Measurements from ENCODE around the gene SAP30BP.

GRCh38 chr17:75689441-75689873 is 22.3 kb downstream of the SAP30BP start:
- TF ChIP-seq CEBPB (IDR thresholded peaks at IDR 0.05; ENCODE audit: low read depth) (no peak), SP1 (IDR thresholded peaks at IDR 0.05; ENCODE audit: low read depth) (no peak), POLR2A (IDR thresholded peaks at IDR 0.05; ENCODE audit: borderline replicate concordance, extremely low read depth, insufficient read depth, insufficient read length) (no peak), MAX (IDR thresholded peaks at IDR 0.05) (no peak), CTCF (IDR thresholded peaks at IDR 0.05 in 2 of 3, conservative IDR thresholded peaks at IDR 0.05 in 1 of 3; ENCODE audit: borderline replicate concordance in 1 of 3, insufficient read depth in 1 of 3, low read depth in 2 of 3, low read length in 2 of 3) (no peak), POLR2AphosphoS5 (IDR thresholded peaks at IDR 0.05; ENCODE audit: low read depth, low read length) (no peak), SRF (IDR thresholded peaks at IDR 0.05; ENCODE audit: low read depth) (no peak), RAD21 (IDR thresholded peaks at IDR 0.05; ENCODE audit: low read depth) (no peak), EZH2 (IDR thresholded peaks at IDR 0.05) (no peak), ATF3 (IDR thresholded peaks at IDR 0.05) (no peak), EGR1 (IDR thresholded peaks at IDR 0.05; ENCODE audit: low read depth) (no peak)
